Loucy (cell line): ENCODE measurements around the gene SHOX.

Experiments used
- H2AFZ ChIP-seq: fragments of 200-600 bp; sonication (generic); 2 replicates; pipeline ENCODE4 v1.6.0; 2016; ENCODE audit warnings: antibody characterized with exemption, mild to moderate bottlenecking, low read length, moderate library complexity
- H3F3A ChIP-seq: fragments of 200-600 bp; 2 replicates; pipeline ENCODE4 v1.6.0; 2016; ENCODE audit warnings: antibody characterized with exemption, low read depth, mild to moderate bottlenecking
- H3K27me3 ChIP-seq: fragments of 200-600 bp; sonication (generic); 2 replicates; pipeline ENCODE4 v1.6.1; 2014; ENCODE audit warnings: low read length, mild to moderate bottlenecking; ENCODE audit not compliant: insufficient read depth, poor library complexity, severe bottlenecking
- H3K36me3 ChIP-seq: fragments of 200-600 bp; sonication (generic); 2 replicates; pipeline ENCODE4 v1.6.1; 2016; ENCODE audit warnings: low read length; ENCODE audit not compliant: insufficient read depth
- H3K4me1 ChIP-seq: fragments of 200-600 bp; sonication (generic); 2 replicates; pipeline ENCODE4 v1.5.1; 2014; ENCODE audit warnings: low read length, mild to moderate bottlenecking; ENCODE audit not compliant: insufficient read depth, poor library complexity, severe bottlenecking
- H3K4me2 ChIP-seq: fragments of 200-600 bp; sonication (generic); 2 replicates; pipeline ENCODE4 v1.6.0; 2014; ENCODE audit warnings: antibody characterized with exemption, low read length, low read depth, mild to moderate bottlenecking; ENCODE audit not compliant: poor library complexity, severe bottlenecking
- H3K4me3 ChIP-seq: fragments of 200-600 bp; sonication (generic); 2 replicates; pipeline ENCODE4 v1.5.1; 2014; ENCODE audit warnings: low read length, mild to moderate bottlenecking, mixed read lengths; ENCODE audit not compliant: poor library complexity, severe bottlenecking
- H3K79me2 ChIP-seq: fragments of 200-600 bp; sonication (generic); 2 replicates; pipeline ENCODE4 v1.6.1; 2014; ENCODE audit warnings: low read length; ENCODE audit not compliant: insufficient read depth
- H3K9ac ChIP-seq: fragments of 200-600 bp; sonication (generic); 2 replicates; pipeline ENCODE4 v1.6.0; 2014; ENCODE audit warnings: mild to moderate bottlenecking, low read depth, low read length, moderate library complexity; ENCODE audit not compliant: poor library complexity, severe bottlenecking
- H3K9me2 ChIP-seq: fragments of 200-600 bp; sonication (generic); replicated peaks from 2 replicates; pipeline ENCODE4 v1.6.1; 2016; ENCODE audit warnings: low read depth, low read length, mixed read lengths
- H3K9me3 ChIP-seq: fragments of 200-600 bp; sonication (generic); 2 replicates; pipeline ENCODE4 v1.6.1; 2014; ENCODE audit warnings: mild to moderate bottlenecking, antibody characterized with exemption, low read length, low read depth; ENCODE audit not compliant: insufficient read depth
- H4K20me1 ChIP-seq: fragments of 200-600 bp; sonication (generic); 2 replicates; pipeline ENCODE4 v1.6.0; 2014; ENCODE audit warnings: antibody characterized with exemption, low read length, mild to moderate bottlenecking; ENCODE audit not compliant: insufficient read depth, poor library complexity, severe bottlenecking
- EZH2phosphoT487 ChIP-seq: fragments of 200-600 bp; IDR thresholded peaks from 2 replicates; pipeline ENCODE4 v1.6.1; 2018; ENCODE audit warnings: antibody characterized with exemption, mild to moderate bottlenecking, moderate library complexity, borderline replicate concordance
- TF ChIP-seq, protein P1 (sequence below): fragments of 200-600 bp; sonication (generic); conservative IDR thresholded peaks from 2 replicates; pipeline ENCODE4 v1.5.1; 2014; ENCODE audit warnings: mild to moderate bottlenecking, antibody characterized with exemption, low read length

The SHOX gene

DNA sequence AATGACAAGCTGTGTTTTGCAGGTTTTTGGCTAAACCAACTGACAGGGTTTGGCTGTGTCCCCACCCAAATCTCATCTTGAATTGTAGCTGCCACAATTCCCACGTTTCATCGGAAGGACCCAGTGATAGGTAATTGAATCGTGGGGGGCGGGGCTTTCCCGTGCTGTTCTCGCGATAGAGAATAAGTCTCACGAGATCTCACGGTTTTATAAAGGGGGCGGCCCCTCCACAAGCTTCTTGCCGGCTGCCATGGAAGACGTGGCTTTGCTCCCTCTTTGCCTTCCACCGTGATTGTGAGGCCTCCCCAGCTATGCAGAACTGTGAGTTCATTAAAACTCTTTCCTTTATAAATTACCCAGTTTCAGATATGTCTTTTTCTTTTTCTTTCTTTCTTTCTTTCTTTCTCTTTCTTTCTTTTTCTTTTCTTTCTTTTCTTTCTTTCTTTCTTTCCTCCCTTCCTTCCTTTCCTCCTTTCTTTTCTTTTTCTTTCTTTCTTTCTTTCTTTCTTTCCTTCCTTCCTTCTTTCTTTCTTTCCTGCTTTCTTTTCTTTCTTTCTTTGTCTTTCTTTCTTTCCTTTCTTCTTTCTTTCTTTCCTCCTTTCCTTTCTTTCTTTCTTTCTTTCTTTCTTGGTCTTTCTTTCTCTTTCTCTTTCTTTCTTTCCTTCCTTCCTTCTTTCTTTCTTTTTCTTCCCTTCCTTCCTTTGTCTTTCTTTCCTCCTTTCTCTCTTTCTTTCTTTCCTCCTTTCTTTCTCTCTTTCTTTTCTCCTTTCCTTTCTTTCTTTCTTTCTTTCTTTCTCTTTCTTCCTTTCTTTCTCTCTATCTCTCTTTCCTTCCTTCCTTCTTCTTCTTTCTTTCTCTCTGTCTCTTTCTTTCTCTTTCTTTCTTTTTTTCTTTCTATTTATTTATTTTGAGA is 54.8 kb downstream of the SHOX start:
- no peaks in the 10 kb centered on the region; the same call in 1 of the 2 replicates for H3K9me3 ChIP-seq
- no peaks in the 10 kb centered on the region for H3K27me3 ChIP-seq
- no peaks in the 10 kb centered on the region for H3F3A ChIP-seq
- no peak for TF ChIP-seq EZH2phosphoT487
- TF ChIP-seq, protein P1, sequence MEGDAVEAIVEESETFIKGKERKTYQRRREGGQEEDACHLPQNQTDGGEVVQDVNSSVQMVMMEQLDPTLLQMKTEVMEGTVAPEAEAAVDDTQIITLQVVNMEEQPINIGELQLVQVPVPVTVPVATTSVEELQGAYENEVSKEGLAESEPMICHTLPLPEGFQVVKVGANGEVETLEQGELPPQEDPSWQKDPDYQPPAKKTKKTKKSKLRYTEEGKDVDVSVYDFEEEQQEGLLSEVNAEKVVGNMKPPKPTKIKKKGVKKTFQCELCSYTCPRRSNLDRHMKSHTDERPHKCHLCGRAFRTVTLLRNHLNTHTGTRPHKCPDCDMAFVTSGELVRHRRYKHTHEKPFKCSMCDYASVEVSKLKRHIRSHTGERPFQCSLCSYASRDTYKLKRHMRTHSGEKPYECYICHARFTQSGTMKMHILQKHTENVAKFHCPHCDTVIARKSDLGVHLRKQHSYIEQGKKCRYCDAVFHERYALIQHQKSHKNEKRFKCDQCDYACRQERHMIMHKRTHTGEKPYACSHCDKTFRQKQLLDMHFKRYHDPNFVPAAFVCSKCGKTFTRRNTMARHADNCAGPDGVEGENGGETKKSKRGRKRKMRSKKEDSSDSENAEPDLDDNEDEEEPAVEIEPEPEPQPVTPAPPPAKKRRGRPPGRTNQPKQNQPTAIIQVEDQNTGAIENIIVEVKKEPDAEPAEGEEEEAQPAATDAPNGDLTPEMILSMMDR, result no peak
- H2AFZ ChIP-seq, result no peak overlapping the region
- H3K4me1 ChIP-seq, result no peaks in the 10 kb centered on the region
- no peak overlapping the region for H3K4me2 ChIP-seq
- no peak overlapping the region for H3K9ac ChIP-seq
- no peaks in the 10 kb centered on the region for H3K79me2 ChIP-seq
- H3K4me3 ChIP-seq, result no peak overlapping the region
- H4K20me1 ChIP-seq, result no peaks in the 10 kb centered on the region
- no peaks in the 10 kb centered on the region for H3K9me2 ChIP-seq
- H3K36me3 ChIP-seq, result no peaks in the 10 kb centered on the region

DNA sequence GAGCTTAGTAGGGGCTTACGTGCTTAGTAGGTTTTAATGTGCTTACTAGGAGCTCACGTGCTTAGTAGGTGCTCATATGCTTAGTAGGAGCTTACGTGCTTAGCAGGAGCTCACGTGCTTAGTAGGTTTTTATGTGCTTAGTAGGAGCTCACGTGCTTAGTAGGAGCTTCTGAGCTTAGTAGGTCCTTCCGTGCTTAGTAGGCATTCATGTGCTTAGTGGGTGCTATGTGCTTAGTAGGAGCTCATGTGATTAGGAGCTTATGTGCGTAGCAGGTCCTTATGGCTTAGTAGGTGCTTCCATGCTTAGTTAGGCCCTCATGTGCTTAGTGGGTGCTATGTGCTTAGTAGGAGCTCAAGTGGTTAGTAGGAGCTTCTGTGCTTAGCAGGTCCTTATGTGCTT is 59.4 kb downstream of the SHOX start:
- no peak overlapping the region for H3K4me3 ChIP-seq
- TF ChIP-seq, protein P1, result no peak
- TF ChIP-seq EZH2phosphoT487, result no peak
- no peak overlapping the region for H3K4me2 ChIP-seq
- H3K9me3 ChIP-seq, result no peaks in the 10 kb centered on the region; the same call in 1 of the 2 replicates
- H3K9ac ChIP-seq, result no peak overlapping the region
- no peaks in the 10 kb centered on the region for H3K79me2 ChIP-seq
- no peaks in the 10 kb centered on the region for H3K27me3 ChIP-seq
- no peaks in the 10 kb centered on the region for H4K20me1 ChIP-seq
- no peaks in the 10 kb centered on the region for H3K9me2 ChIP-seq
- no peak overlapping the region for H2AFZ ChIP-seq
- H3F3A ChIP-seq, result no peaks in the 10 kb centered on the region
- H3K36me3 ChIP-seq, result no peaks in the 10 kb centered on the region
- H3K4me1 ChIP-seq, result no peaks in the 10 kb centered on the region

DNA sequence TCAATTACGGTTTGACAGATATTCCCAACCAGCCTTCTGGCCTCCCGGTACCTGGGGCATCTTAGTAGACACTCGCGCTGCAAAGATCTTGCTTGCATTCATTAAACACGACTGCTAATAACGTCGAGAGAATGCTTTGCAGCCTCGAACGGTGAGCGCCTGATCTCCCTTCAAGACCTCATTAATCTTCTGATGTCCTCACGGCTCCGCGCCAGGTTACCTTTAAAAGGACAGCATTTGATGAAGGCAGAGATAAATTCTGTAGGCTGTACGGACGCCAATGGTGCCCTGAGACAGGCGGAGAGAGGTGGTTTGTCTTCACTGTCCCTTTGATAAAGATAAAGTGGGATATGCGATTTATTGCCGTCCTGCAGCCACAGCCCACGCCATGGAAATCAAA is 64.2 kb downstream of the SHOX start:
- Histone ChIP-seq H3K79me2 (no peaks in the 10 kb centered on the region), H3K36me3 (no peaks in the 10 kb centered on the region), H2AFZ (no peak overlapping the region), H3K4me1 (no peaks in the 10 kb centered on the region), H3K9ac (no peak overlapping the region), H3F3A (no peaks in the 10 kb centered on the region), H3K4me2 (no peak overlapping the region), H3K9me3 (no peaks in the 10 kb centered on the region), H3K9me2 (no peaks in the 10 kb centered on the region), H3K4me3 (no peak overlapping the region), H3K27me3 (no peaks in the 10 kb centered on the region), H4K20me1 (no peaks in the 10 kb centered on the region)
- TF ChIP-seq EZH2phosphoT487, result no peak
- TF ChIP-seq, protein P1, result no peak
